Suprapubic skin (tissue), 4 donors: ENCODE data around the gene MVP. TPM values are rescaled to one million over a fixed set of nuclear protein-coding genes. Genes with fewer than 3 reads are reported as not detected.

Experiments
- DNase-seq, 2 donors: peaks; one replicate each; pipeline ENCODE4 v3.0.0-alpha.2; 2019; ENCODE audit warnings: low spot score in 2 of 2
- H3K27ac ChIP-seq: fragments of 200-600 bp; sonication (generic); one replicate; pipeline ENCODE4 v1.5.1; 2019
- H3K27me3 ChIP-seq: fragments of 200-600 bp; sonication (generic); one replicate; pipeline ENCODE4 v1.5.1; 2019
- H3K36me3 ChIP-seq: fragments of 200-600 bp; sonication (generic); one replicate; pipeline ENCODE4 v1.5.1; 2019
- H3K4me1 ChIP-seq: fragments of 200-600 bp; sonication (generic); one replicate; pipeline ENCODE4 v1.5.1; 2019
- H3K4me3 ChIP-seq: fragments of 200-600 bp; sonication (generic); one replicate; pipeline ENCODE4 v1.5.1; 2019; ENCODE audit warnings: mild to moderate bottlenecking
- H3K9me3 ChIP-seq: fragments of 200-600 bp; sonication (generic); one replicate; pipeline ENCODE4 v1.5.1; 2019
- CTCF ChIP-seq, 2 donors: fragments of 200-600 bp in 1 of 2; fragments of 450-650 bp in 1 of 2; sonication (generic) in 1 of 2; IDR thresholded peaks; one replicate each; pipeline ENCODE4 v1.5.1; 2016 to 2019; ENCODE audit warnings: antibody characterized with exemption in 2 of 2, mild to moderate bottlenecking in 1 of 2, moderate library complexity in 1 of 2
- EP300 ChIP-seq: sonication (generic); formaldehyde crosslinking; IDR thresholded peaks from one replicate; pipeline ENCODE4 v1.6.1; 2017; ENCODE audit warnings: antibody characterized with exemption
- POLR2A ChIP-seq, 2 donors: fragments of 450-650 bp; IDR thresholded peaks; one replicate each; pipeline ENCODE4 v1.6.1; 2017; ENCODE audit warnings: antibody characterized with exemption in 2 of 2, mild to moderate bottlenecking in 2 of 2, moderate library complexity in 2 of 2
- POLR2AphosphoS5 ChIP-seq, 3 donors: sonication (generic); formaldehyde crosslinking; IDR thresholded peaks; one replicate each; pipeline ENCODE4 v1.6.1; 2017; ENCODE audit warnings: antibody characterized with exemption in 3 of 3
- WGBS: methylation state at CpG from one replicate; pipeline ENCODE4 v1.1.5; 2018; 5-methylcytosine and 5-hydroxymethylcytosine counted together
- total RNA-seq, 4 donors: library from RNA; depleted of rRNA; stranded (reverse); fragments of >200 nt; gene quantifications; one replicate each; pipeline ENCODE4 v1.1.0, GENCODE V29; 2016

MVP gene
- total RNA-seq, 4 donors from 2014 or later = 54.9 to 104 (median 68.1) TPM

DNA sequence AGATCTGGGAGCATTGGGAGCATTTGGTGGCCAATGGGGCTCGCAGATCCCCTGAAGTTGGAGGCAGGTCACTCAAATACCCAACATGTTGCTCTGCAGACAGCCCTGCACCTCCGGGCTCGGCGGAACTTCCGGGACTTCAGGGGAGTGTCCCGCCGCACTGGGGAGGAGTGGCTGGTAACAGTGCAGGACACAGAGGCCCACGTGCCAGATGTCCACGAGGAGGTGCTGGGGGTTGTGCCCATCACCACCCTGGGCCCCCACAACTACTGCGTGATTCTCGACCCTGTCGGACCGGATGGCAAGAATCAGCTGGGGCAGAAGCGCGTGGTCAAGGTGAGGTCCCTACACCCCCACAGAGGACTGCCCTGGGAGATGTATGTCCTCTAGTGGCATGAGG lies 16.4 kb downstream of the MVP start:
- WGBS = 92% methylated on average over 15 of the region's 15 CpGs
- Histone ChIP-seq H3K4me1 (peaks cover under 1% of the 10 kb centered on the region), H3K36me3 (peaks cover 86% of the 10 kb centered on the region), H3K27ac (no peak overlapping the region), H3K9me3 (no peaks in the 10 kb centered on the region), H3K4me3 (no peak overlapping the region), H3K27me3 (no peaks in the 10 kb centered on the region)
- DNase-seq = no peak
- no peak for TF ChIP-seq POLR2AphosphoS5 (IDR thresholded peaks at IDR 0.05)
- no peak for TF ChIP-seq CTCF (IDR thresholded peaks at IDR 0.05)
- no peak for TF ChIP-seq POLR2A (IDR thresholded peaks at IDR 0.05)
- TF ChIP-seq EP300 = no peak

- TF ChIP-seq EP300 (no peak), POLR2AphosphoS5 (IDR thresholded peaks at IDR 0.05) (no peak), POLR2A (IDR thresholded peaks at IDR 0.05) (no peak), CTCF (IDR thresholded peaks at IDR 0.05) (no peak)
- no peaks in the 10 kb centered on the region for H3K27me3 ChIP-seq
- WGBS = 95% methylated on average over 5 of the region's 5 CpGs
- H3K9me3 ChIP-seq = no peaks in the 10 kb centered on the region
- no peak overlapping the region for H3K4me3 ChIP-seq
- no peaks in the 10 kb centered on the region for H3K4me1 ChIP-seq
- H3K27ac ChIP-seq = no peak overlapping the region
- DNase-seq = no peak
- peaks cover 90% of the 10 kb centered on the region for H3K36me3 ChIP-seq
Observed at GRCh38 chr16:29837841-29838240, 17.6 kb downstream of the MVP start.

- no peak for DNase-seq
- WGBS = 90% methylated on average over 6 of the region's 6 CpGs
- H3K4me3 ChIP-seq = no peak overlapping the region
- no peaks in the 10 kb centered on the region for H3K27me3 ChIP-seq
- H3K9me3 ChIP-seq = no peaks in the 10 kb centered on the region
- no peak for TF ChIP-seq EP300
- TF ChIP-seq POLR2A (IDR thresholded peaks at IDR 0.05) = no peak
- TF ChIP-seq CTCF (IDR thresholded peaks at IDR 0.05) = no peak
- TF ChIP-seq POLR2AphosphoS5 (IDR thresholded peaks at IDR 0.05) = no peak
- H3K4me1 ChIP-seq = no peaks in the 10 kb centered on the region
- H3K36me3 ChIP-seq = peaks cover 85% of the 10 kb centered on the region
- H3K27ac ChIP-seq = no peak overlapping the region
Observed at GRCh38 chr16:29839822-29840221, 19.6 kb downstream of the MVP start.

GRCh38 chr16:29840240-29840639 lies 20.0 kb downstream of the MVP start:
- Histone ChIP-seq H3K36me3 (peaks cover 86% of the 10 kb centered on the region), H3K27me3 (no peaks in the 10 kb centered on the region), H3K4me3 (no peak overlapping the region), H3K27ac (no peak overlapping the region), H3K4me1 (no peaks in the 10 kb centered on the region), H3K9me3 (no peaks in the 10 kb centered on the region)
- no peak for DNase-seq
- TF ChIP-seq CTCF (IDR thresholded peaks at IDR 0.05) (no peak), EP300 (no peak), POLR2A (IDR thresholded peaks at IDR 0.05) (no peak), POLR2AphosphoS5 (IDR thresholded peaks at IDR 0.05) (no peak)
- WGBS = 92% methylated on average over 9 of the region's 10 CpGs

GRCh38 chr16:29841631-29842030 lies 21.4 kb downstream of the MVP start:
- 93% methylated on average over 20 of the region's 23 CpGs for WGBS
- no peak for TF ChIP-seq CTCF (IDR thresholded peaks at IDR 0.05)
- no peak for TF ChIP-seq POLR2A (IDR thresholded peaks at IDR 0.05)
- no peak for TF ChIP-seq EP300
- no peak for TF ChIP-seq POLR2AphosphoS5 (IDR thresholded peaks at IDR 0.05)
- peaks cover 90% of the 10 kb centered on the region for H3K36me3 ChIP-seq
- H3K4me3 ChIP-seq = no peak overlapping the region
- DNase-seq = no peak
- H3K27me3 ChIP-seq = no peaks in the 10 kb centered on the region
- no peak overlapping the region for H3K27ac ChIP-seq
- no peaks in the 10 kb centered on the region for H3K9me3 ChIP-seq
- H3K4me1 ChIP-seq = no peaks in the 10 kb centered on the region
